ENCODE results near the gene PTPN20.

PTPN20 gene

GRCh38 chr10:47049056-47049851 lies 138.0 kb downstream of the PTPN20 start:
- peak; percentile 7 for DNase-seq

DNA sequence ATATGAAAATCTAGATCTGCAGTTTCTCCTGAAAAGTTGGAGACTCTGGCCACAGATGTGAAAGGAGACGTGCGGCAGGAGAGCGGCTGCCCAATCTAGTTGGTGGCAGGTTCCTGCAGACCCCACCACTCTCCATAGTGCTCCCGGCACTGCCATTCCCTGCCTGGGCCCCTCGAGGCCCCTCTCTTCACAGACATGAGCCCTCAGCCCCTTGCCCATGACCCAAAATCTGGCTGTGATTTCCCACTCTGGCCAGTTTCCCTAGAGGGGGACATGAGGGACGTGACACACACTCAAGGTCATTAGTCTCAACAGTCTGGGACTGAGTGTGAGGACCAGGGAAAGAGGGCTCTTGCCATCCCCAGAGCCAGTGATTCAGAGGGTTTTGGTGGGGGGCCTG lies 138.7 kb downstream of the PTPN20 start:
- peak; percentile 4 for DNase-seq

GRCh38 chr10:47050618-47051455 lies 139.6 kb downstream of the PTPN20 start:
- peak; percentile 9 for DNase-seq

DNA sequence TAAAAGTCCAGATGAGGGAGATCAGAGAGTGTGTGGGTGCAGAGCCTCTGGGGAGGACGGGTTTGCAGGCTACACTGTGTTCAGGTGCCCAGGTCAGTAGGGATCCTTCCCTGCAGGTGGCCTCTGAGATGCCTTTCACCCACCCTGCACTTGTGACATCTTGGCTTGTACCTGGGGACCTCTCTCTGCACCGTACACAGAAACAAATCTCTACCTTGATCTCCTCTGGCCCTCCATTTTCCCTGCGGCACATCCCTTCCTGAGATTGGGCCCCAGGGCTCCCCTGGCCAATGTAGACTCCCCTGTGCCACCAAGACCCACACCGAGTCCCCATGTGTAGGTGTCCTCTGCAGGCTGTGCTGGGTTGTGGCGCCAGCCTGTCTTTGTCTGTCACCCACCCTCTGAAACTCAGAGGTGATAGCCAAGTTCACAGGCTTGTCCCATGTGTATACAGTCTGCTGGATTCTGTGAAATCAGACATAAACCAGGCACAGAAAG lies 140.6 kb downstream of the PTPN20 start:
- DNase-seq, result peak; percentile 8

Measured in stimulated activated CD8-positive, alpha-beta memory T cell treated with anti-CD3 and anti-CD28 coated beads, Interleukin-4, amount 100 ng/mL, for 48 hours (primary cell).